Vagina (tissue), 2 donors: ENCODE results near the gene MYO18A.

Experiments used
- POLR2A ChIP-seq, 2 donors: fragments of 450-650 bp; IDR thresholded peaks; one replicate each; pipeline ENCODE4 v1.6.1; 2017; ENCODE audit warnings: antibody characterized with exemption in 2 of 2, mild to moderate bottlenecking in 2 of 2, moderate library complexity in 2 of 2
- POLR2AphosphoS5 ChIP-seq, 2 donors: sonication (generic); formaldehyde crosslinking; IDR thresholded peaks; one replicate each; pipeline ENCODE4 v1.9.0; 2017; ENCODE audit warnings: antibody characterized with exemption in 2 of 2, mild to moderate bottlenecking in 2 of 2, low read depth in 1 of 2; ENCODE audit not compliant: insufficient read depth in 1 of 2
- TF ChIP-seq, protein P1 (sequence below), 3 experiments: fragments of 450-650 bp in 2 of 3; fragments of 200-600 bp in 1 of 3; sonication (generic) in 1 of 3; IDR thresholded peaks; one replicate each; pipeline ENCODE4 v1.5.1; 2017 to 2019; ENCODE audit warnings: antibody characterized with exemption in 3 of 3, mild to moderate bottlenecking in 2 of 3, moderate library complexity in 2 of 3

GRCh38 chr17:29049541-29050145, 130.6 kb downstream of the MYO18A start:
- TF ChIP-seq, protein P1, sequence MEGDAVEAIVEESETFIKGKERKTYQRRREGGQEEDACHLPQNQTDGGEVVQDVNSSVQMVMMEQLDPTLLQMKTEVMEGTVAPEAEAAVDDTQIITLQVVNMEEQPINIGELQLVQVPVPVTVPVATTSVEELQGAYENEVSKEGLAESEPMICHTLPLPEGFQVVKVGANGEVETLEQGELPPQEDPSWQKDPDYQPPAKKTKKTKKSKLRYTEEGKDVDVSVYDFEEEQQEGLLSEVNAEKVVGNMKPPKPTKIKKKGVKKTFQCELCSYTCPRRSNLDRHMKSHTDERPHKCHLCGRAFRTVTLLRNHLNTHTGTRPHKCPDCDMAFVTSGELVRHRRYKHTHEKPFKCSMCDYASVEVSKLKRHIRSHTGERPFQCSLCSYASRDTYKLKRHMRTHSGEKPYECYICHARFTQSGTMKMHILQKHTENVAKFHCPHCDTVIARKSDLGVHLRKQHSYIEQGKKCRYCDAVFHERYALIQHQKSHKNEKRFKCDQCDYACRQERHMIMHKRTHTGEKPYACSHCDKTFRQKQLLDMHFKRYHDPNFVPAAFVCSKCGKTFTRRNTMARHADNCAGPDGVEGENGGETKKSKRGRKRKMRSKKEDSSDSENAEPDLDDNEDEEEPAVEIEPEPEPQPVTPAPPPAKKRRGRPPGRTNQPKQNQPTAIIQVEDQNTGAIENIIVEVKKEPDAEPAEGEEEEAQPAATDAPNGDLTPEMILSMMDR (IDR thresholded peaks at IDR 0.05) = no peak
- TF ChIP-seq POLR2A (IDR thresholded peaks at IDR 0.05) = no peak
- TF ChIP-seq POLR2AphosphoS5 (IDR thresholded peaks at IDR 0.05; ENCODE audit: insufficient read depth in 1 of 2, low read depth in 1 of 2) = no peak
